Neuronal stem cell (in vitro differentiated cells): ENCODE data around the gene PPAN.

Experiments used
- DNase-seq: peaks from one replicate; pipeline ENCODE4 v3.0.0-alpha.2; 2013; ENCODE audit warnings: low spot score
- H2AFZ ChIP-seq: one replicate; pipeline ENCODE4 v1.6.1; 2013; ENCODE audit warnings: mild to moderate bottlenecking, low read length, inconsistent platforms
- H2AK5ac ChIP-seq: 2 replicates; pipeline ENCODE4 v1.6.1; 2013; ENCODE audit warnings: low read depth, mild to moderate bottlenecking, inconsistent platforms, low read length, moderate library complexity, mixed read lengths
- H2BK120ac ChIP-seq: 2 replicates; pipeline ENCODE4 v1.6.1; 2013; ENCODE audit warnings: low read depth, mild to moderate bottlenecking, inconsistent platforms, low read length, moderate library complexity, mixed read lengths
- H2BK12ac ChIP-seq: one replicate; pipeline ENCODE4 v1.6.1; 2013; ENCODE audit warnings: low read length, inconsistent platforms
- H2BK15ac ChIP-seq: 2 replicates; pipeline ENCODE4 v1.6.1; 2013; ENCODE audit warnings: mild to moderate bottlenecking, low read length, inconsistent platforms, mixed read lengths
- H2BK5ac ChIP-seq: one replicate; pipeline ENCODE4 v1.6.1; 2013; ENCODE audit warnings: inconsistent platforms, mild to moderate bottlenecking, low read length, moderate library complexity
- H3K14ac ChIP-seq: one replicate; pipeline ENCODE4 v1.6.1; 2013; ENCODE audit warnings: low read length, inconsistent platforms
- H3K18ac ChIP-seq: 2 replicates; pipeline ENCODE4 v1.6.1; 2013; ENCODE audit warnings: low read length, inconsistent platforms
- H3K23ac ChIP-seq: 2 replicates; pipeline ENCODE4 v1.6.1; 2013; ENCODE audit warnings: low read depth, mild to moderate bottlenecking, mixed read lengths, low read length, inconsistent platforms; ENCODE audit not compliant: poor library complexity
- H3K27ac ChIP-seq: replicated peaks from 3 replicates; pipeline ENCODE4 v1.5.1; 2013; ENCODE audit warnings: low read length, inconsistent platforms
- H3K27me3 ChIP-seq, 3 experiments: 2 replicates each; pipeline ENCODE4 v1.6.1; 2013; ENCODE audit warnings: low read length in 3 of 3, mild to moderate bottlenecking in 2 of 3, inconsistent platforms in 1 of 3, low read depth in 1 of 3, mixed read lengths in 1 of 3, moderate library complexity in 1 of 3; ENCODE audit not compliant: control insufficient read depth in 3 of 3, insufficient read depth in 3 of 3
- H3K36me3 ChIP-seq, 2 donors: replicated peaks in 1 of 2; 2 replicates each; pipeline ENCODE4 v1.6.1; 2013; ENCODE audit warnings: low read length in 2 of 2; ENCODE audit not compliant: control insufficient read depth in 2 of 2, insufficient read depth in 2 of 2
- H3K4ac ChIP-seq: 2 replicates; pipeline ENCODE4 v1.6.1; 2013; ENCODE audit warnings: inconsistent platforms, mild to moderate bottlenecking, low read length, moderate library complexity
- H3K4me1 ChIP-seq, 2 donors: 1 replicate in 1 of 2; 2 replicates in 1 of 2; pipeline ENCODE4 v1.6.1; 2013; ENCODE audit warnings: low read length in 2 of 2, low read depth in 1 of 2; ENCODE audit not compliant: control insufficient read depth in 2 of 2, insufficient read depth in 1 of 2
- H3K4me2 ChIP-seq: one replicate; pipeline ENCODE4 v1.6.1; 2013; ENCODE audit warnings: mild to moderate bottlenecking, low read length, inconsistent platforms; ENCODE audit not compliant: insufficient read depth, poor library complexity, severe bottlenecking
- H3K4me3 ChIP-seq, 2 donors: 2 replicates each; pipeline ENCODE4 v1.5.1; 2013; ENCODE audit warnings: low read length in 2 of 2, mild to moderate bottlenecking in 2 of 2, inconsistent platforms in 1 of 2, moderate library complexity in 1 of 2
- H3K79me1 ChIP-seq: one replicate; pipeline ENCODE4 v1.6.1; 2013; ENCODE audit warnings: low read depth, mild to moderate bottlenecking, inconsistent platforms, low read length, moderate library complexity
- H3K9ac ChIP-seq: one replicate; pipeline ENCODE4 v1.6.1; 2013; ENCODE audit warnings: mild to moderate bottlenecking, low read depth, low read length, inconsistent platforms; ENCODE audit not compliant: poor library complexity
- H3K9me3 ChIP-seq, 2 donors: replicated peaks in 1 of 2; 2 replicates each; pipeline versions ENCODE3 to v1.6.1; 2013; ENCODE audit warnings: low read length in 2 of 2, mild to moderate bottlenecking in 2 of 2, inconsistent platforms in 1 of 2, low read depth in 1 of 2, mixed read lengths in 1 of 2, moderate library complexity in 1 of 2; ENCODE audit not compliant: control insufficient read depth in 2 of 2, insufficient read depth in 1 of 2
- H4K8ac ChIP-seq: one replicate; pipeline ENCODE4 v1.6.1; 2013; ENCODE audit warnings: low read depth, mild to moderate bottlenecking, inconsistent platforms, low read length, moderate library complexity
- H4K91ac ChIP-seq: one replicate; pipeline ENCODE4 v1.6.1; 2013; ENCODE audit warnings: low read length, low read depth, mild to moderate bottlenecking, inconsistent platforms; ENCODE audit not compliant: poor library complexity
- WGBS, 2 donors: extraction: QIAGEN DNeasy Blood & Tissue Kit; methylation state at CpG; one replicate each; pipeline ENCODE4 v1.1.7; 2013; ENCODE audit warnings: missing lambda C conversion rate in 2 of 2, mixed read lengths in 1 of 2; ENCODE audit not compliant: insufficient read length in 2 of 2, insufficient replicate concordance in 1 of 2; ENCODE audit errors: extremely low coverage in 2 of 2; 5-methylcytosine and 5-hydroxymethylcytosine counted together

The PPAN gene

GRCh38 chr19:10086591-10087192 is 19.5 kb upstream of the PPAN start:
- Histone ChIP-seq H2BK12ac (peak overlapping the region; percentile 22), H3K4ac (no peak overlapping the region), H3K9me3 (peaks cover 0 to 1% of the 10 kb centered on the region in 2 donors), H2AFZ (peak overlapping the region; percentile 99), H3K23ac (no peak overlapping the region), H3K79me1 (no peaks in the 10 kb centered on the region), H2AK5ac (peak overlapping the region; percentile 63), H3K4me3 (peak overlapping the region; percentile 69 to 84), H3K27ac (no peak overlapping the region), H2BK5ac (no peak overlapping the region), H2BK15ac (peak overlapping the region; percentile 58), H4K91ac (no peak overlapping the region), H3K9ac (peak overlapping the region; percentile 84), H4K8ac (no peak overlapping the region), H3K18ac (peak overlapping the region; percentile 87), H3K4me2 (peak overlapping the region; percentile 91), H2BK120ac (no peak overlapping the region), H3K36me3 (no peaks in the 10 kb centered on the region), H3K27me3 (peaks cover 8 to 28% (median 8%) of the 10 kb centered on the region in 3 experiments), H3K14ac (peak overlapping the region; percentile 21), H3K4me1 (peaks cover 0 to 2% of the 10 kb centered on the region in 2 donors)
- WGBS, 2 donors = no CpG with 5 or more reads among the region's 43 CpGs
- DNase-seq = no peak

DNA sequence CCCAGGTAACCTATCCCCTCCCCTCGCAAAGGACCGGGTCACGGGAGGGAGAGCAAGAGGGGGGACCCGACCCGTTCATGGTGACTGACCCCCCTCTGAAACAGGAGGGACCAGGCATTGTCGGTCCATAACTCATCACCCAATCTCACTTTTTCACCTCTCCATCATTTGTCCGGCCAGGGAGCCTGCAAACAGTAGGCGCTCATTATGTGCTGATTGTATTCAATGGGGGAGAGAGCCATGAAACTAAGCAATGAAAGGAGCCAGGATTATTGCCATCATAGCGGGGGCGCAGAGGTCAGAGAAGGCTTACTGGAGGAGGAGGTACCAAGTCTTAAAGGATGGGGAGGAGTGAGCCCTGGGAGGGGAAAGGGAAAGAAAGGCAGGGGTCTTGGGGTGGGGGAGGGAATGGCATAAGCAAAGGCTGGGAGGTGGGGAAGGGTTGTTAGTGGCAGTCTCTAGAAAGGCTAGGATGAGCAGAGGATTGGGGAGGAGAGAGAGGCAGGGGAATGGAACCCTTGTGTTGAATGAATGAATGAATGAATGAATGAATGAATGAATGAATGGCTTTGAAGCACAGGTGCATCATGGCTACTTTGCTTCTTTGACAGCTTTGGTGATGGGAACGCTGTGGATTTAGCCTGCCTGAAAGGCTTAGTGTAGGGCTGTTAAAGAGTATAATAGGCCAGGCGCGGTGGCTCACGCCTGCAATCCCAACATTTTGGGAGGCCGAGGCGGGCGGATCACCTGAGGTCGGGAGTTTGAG is 18.7 kb upstream of the PPAN start:
- Histone ChIP-seq H2BK15ac (no peak overlapping the region), H2BK5ac (no peak overlapping the region), H2AK5ac (no peak overlapping the region), H3K4me2 (no peak overlapping the region), H3K4me3 (peak overlapping the region in 1 of 2 donors; percentile 69), H3K23ac (no peak overlapping the region), H2BK120ac (no peak overlapping the region), H3K36me3 (no peaks in the 10 kb centered on the region), H3K14ac (no peak overlapping the region), H3K79me1 (no peaks in the 10 kb centered on the region), H2AFZ (no peak overlapping the region), H3K27ac (no peak overlapping the region), H2BK12ac (no peak overlapping the region), H3K27me3 (peaks cover 8 to 28% (median 8%) of the 10 kb centered on the region in 3 experiments), H3K9ac (no peak overlapping the region), H3K4me1 (peaks cover 0 to 2% of the 10 kb centered on the region in 2 donors), H4K91ac (no peak overlapping the region), H3K4ac (no peak overlapping the region), H3K9me3 (peaks cover 0 to 2% of the 10 kb centered on the region in 2 donors), H4K8ac (no peak overlapping the region), H3K18ac (no peak overlapping the region)
- no CpG with 5 or more reads among the region's 18 CpGs for WGBS, 2 donors
- DNase-seq = no peak

DNA sequence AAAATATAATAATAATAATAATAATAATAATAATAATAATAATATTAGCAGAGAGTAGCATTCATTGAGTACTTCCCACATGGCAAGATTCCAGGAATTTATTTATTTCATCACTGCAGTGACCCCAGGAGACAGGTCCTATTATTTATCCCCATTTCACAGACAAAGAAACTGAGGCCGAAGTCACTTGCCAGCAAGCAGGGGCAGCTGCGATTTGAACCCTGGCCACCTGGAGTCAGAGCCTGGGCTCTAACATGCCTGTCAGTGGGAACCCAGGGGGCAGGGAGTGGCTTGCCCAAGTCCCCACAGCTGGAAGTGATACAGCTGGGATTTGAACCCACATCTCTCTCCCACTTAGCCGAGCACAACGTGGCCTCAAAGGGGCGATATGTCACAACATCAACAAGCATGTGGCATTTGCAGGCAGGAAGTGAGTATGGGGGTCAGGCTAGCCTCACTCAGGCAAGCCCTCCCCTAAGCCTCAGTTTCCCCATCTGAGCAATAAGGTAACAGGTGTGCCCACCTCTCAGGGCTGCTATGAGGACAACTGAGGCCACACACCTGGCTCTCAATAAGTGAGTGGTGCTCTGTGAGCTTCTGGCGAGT is 17.1 kb upstream of the PPAN start:
- no peak overlapping the region for H2BK12ac ChIP-seq
- WGBS, 2 donors = no CpG with 5 or more reads among the region's 6 CpGs
- no peak overlapping the region for H3K27ac ChIP-seq
- H4K91ac ChIP-seq = no peak overlapping the region
- peaks cover 8 to 30% (median 8%) of the 10 kb centered on the region in 3 experiments for H3K27me3 ChIP-seq
- no peak overlapping the region for H2BK5ac ChIP-seq
- no peak overlapping the region for H3K4ac ChIP-seq
- no peak overlapping the region for H3K18ac ChIP-seq
- H4K8ac ChIP-seq = no peak overlapping the region
- H3K4me2 ChIP-seq = no peak overlapping the region
- no peak overlapping the region for H2BK15ac ChIP-seq
- H3K23ac ChIP-seq = no peak overlapping the region
- H2AK5ac ChIP-seq = no peak overlapping the region
- no peaks in the 10 kb centered on the region for H3K79me1 ChIP-seq
- H3K4me3 ChIP-seq = no peak overlapping the region
- peaks cover 0 to 3% of the 10 kb centered on the region in 2 donors for H3K9me3 ChIP-seq
- H3K36me3 ChIP-seq = no peaks in the 10 kb centered on the region
- H2BK120ac ChIP-seq = no peak overlapping the region
- no peak overlapping the region for H2AFZ ChIP-seq
- H3K14ac ChIP-seq = no peak overlapping the region
- no peak overlapping the region for H3K9ac ChIP-seq
- no peak for DNase-seq
- H3K4me1 ChIP-seq = peaks cover 0 to 2% of the 10 kb centered on the region in 2 donors

DNA sequence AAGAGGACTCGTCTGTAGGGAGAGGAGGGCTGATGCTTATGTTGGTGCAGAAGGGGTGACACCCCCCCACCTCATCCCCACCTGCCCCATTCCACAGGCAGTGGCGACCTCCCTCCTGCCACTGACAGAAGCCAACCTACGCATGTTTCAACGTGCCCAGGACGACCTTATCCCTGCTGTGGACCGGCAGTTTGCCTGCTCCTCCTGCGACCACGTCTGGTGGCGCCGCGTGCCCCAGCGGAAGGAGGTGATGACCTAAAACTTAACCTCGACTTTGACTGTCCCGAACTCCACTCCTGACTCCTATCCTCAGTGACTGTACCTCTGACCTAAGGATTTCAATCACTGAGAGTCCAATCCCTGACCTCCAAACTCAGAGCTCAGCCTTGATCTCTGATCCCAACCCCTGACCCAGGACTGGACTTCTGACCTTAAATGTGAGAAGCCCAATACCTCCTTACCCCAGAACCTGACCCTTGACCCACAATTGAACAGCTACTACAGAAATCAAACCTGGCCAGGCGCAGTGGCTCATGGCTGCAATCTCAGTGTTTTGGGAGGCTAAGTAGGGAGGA is 16.3 kb upstream of the PPAN start:
- Histone ChIP-seq H3K4ac (no peak overlapping the region), H3K4me3 (peak overlapping the region in 1 of 2 donors; percentile 54), H2AK5ac (no peak overlapping the region), H3K79me1 (no peaks in the 10 kb centered on the region), H3K27ac (no peak overlapping the region), H3K14ac (no peak overlapping the region), H2BK5ac (no peak overlapping the region), H3K23ac (no peak overlapping the region), H4K91ac (no peak overlapping the region), H3K9ac (no peak overlapping the region), H3K9me3 (peaks cover 0 to 3% of the 10 kb centered on the region in 2 donors), H2AFZ (no peak overlapping the region), H3K27me3 (peaks cover 8 to 33% (median 8%) of the 10 kb centered on the region in 3 experiments), H3K36me3 (no peaks in the 10 kb centered on the region), H2BK12ac (no peak overlapping the region), H3K18ac (no peak overlapping the region), H4K8ac (no peak overlapping the region), H2BK15ac (no peak overlapping the region), H2BK120ac (no peak overlapping the region), H3K4me1 (peaks cover 0 to 2% of the 10 kb centered on the region in 2 donors), H3K4me2 (no peak overlapping the region)
- no CpG with 5 or more reads among the region's 15 CpGs for WGBS, 2 donors
- DNase-seq = no peak
